Measurements from ENCODE around the gene FGFBP1.

DNA sequence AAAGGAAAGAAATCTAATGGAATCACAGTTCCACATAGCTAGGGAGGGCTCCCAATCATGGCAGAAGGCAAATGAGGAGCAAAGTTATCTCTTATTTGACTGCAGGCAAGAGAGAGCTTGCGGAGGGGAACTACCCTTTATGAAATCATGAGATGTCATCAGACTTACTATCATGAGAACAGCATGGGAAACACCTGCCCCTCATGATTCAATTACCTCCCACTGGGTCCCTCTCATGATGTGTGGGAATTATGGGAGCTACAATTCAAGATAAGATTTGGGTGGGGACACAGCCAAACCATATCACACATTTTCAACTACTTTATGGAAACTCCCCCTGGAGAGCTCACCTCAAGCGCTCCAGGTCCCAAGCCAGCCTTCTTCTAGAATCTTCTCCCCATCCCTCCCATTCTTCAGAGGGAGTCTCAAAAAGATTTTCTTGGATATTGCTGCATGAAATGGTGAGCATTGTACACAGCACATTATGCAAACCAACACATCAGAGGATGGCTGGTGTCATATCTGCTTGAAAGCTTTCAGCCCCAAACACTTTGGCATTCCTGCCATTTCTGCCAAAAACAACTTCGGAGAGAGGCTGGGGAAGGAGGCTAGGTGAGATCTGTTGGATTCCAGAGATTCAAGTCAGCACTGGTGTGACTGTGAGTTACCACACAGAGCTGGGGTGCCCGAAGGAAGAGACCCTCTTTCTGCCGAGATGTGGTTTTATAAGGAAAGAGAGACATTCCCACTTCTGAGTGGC, 6.9 kb downstream of the FGFBP1 start:
- no peak for TF ChIP-seq POLR2AphosphoS5 (IDR thresholded peaks at IDR 0.05)
- TF ChIP-seq, protein P1, sequence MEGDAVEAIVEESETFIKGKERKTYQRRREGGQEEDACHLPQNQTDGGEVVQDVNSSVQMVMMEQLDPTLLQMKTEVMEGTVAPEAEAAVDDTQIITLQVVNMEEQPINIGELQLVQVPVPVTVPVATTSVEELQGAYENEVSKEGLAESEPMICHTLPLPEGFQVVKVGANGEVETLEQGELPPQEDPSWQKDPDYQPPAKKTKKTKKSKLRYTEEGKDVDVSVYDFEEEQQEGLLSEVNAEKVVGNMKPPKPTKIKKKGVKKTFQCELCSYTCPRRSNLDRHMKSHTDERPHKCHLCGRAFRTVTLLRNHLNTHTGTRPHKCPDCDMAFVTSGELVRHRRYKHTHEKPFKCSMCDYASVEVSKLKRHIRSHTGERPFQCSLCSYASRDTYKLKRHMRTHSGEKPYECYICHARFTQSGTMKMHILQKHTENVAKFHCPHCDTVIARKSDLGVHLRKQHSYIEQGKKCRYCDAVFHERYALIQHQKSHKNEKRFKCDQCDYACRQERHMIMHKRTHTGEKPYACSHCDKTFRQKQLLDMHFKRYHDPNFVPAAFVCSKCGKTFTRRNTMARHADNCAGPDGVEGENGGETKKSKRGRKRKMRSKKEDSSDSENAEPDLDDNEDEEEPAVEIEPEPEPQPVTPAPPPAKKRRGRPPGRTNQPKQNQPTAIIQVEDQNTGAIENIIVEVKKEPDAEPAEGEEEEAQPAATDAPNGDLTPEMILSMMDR (IDR thresholded peaks at IDR 0.05), result no peak
- TF ChIP-seq POLR2A (IDR thresholded peaks at IDR 0.05), result no peak

Data from breast epithelium (tissue), 3 donors.